Suppressor macrophage (primary cell): Measurements from ENCODE around the gene EYA3.
A peak's percentile ranks its signal among the peaks of the same experiment; 100 is the strongest.

Source experiments
- DNase-seq, 4 experiments: peaks; one replicate each; pipeline ENCODE4 v3.0.0-alpha.2; 2020 to 2022

EYA3 gene

GRCh38 chr1:28070725-28071593 is 17.5 kb downstream of the EYA3 start:
- DNase-seq, result no peak

GRCh38 chr1:28067523-28068090 is 20.8 kb downstream of the EYA3 start:
- DNase-seq, result no peak

- DNase-seq, result no peak
Measured at GRCh38 chr1:28066393-28067154, 21.8 kb downstream of the EYA3 start.

GRCh38 chr1:28064064-28064463 is 24.3 kb downstream of the EYA3 start:
- DNase-seq, result peak in 2 of 4 experiments; percentile 35 to 41

- peak; percentile 63 to 80 (median 74) for DNase-seq
Measured at GRCh38 chr1:28062806-28063205, 25.6 kb downstream of the EYA3 start.

- no peak for DNase-seq
Measured at GRCh38 chr1:28058971-28059878, 29.2 kb downstream of the EYA3 start.

- DNase-seq, result no peak
Measured at GRCh38 chr1:28058168-28058567, 30.2 kb downstream of the EYA3 start.

- peak; percentile 70 to 84 (median 80) for DNase-seq
Measured at GRCh38 chr1:28056129-28056925, 32.1 kb downstream of the EYA3 start.

- no peak for DNase-seq
Measured at GRCh38 chr1:28050776-28051175, 37.6 kb downstream of the EYA3 start.

- DNase-seq, result no peak
Measured at GRCh38 chr1:28046716-28047115, 41.7 kb downstream of the EYA3 start.

GRCh38 chr1:28045777-28046176 is 42.6 kb downstream of the EYA3 start:
- peak in 2 of 4 experiments; percentile 13 to 34 for DNase-seq

- no peak for DNase-seq
Measured at GRCh38 chr1:28044399-28044798, 44.0 kb downstream of the EYA3 start.

GRCh38 chr1:28039341-28039740 is 49.1 kb downstream of the EYA3 start:
- DNase-seq, result no peak

- no peak for DNase-seq
Measured at GRCh38 chr1:28037946-28038345, 50.5 kb downstream of the EYA3 start.

- no peak for DNase-seq
Measured at GRCh38 chr1:28037206-28037605, 51.2 kb downstream of the EYA3 start.

- peak in 3 of 4 experiments; percentile 4 to 15 (median 10) for DNase-seq
Measured at GRCh38 chr1:28036431-28036830, 52.0 kb downstream of the EYA3 start.

GRCh38 chr1:28035420-28035819 is 53.0 kb downstream of the EYA3 start:
- no peak for DNase-seq

GRCh38 chr1:28032281-28032680 is 56.1 kb downstream of the EYA3 start:
- DNase-seq, result no peak

GRCh38 chr1:28031173-28031572 is 57.2 kb downstream of the EYA3 start:
- DNase-seq, result no peak

GRCh38 chr1:28028873-28029654 is 59.3 kb downstream of the EYA3 start:
- no peak for DNase-seq

GRCh38 chr1:28027660-28028059 is 60.8 kb downstream of the EYA3 start:
- no peak for DNase-seq
